Esophagus squamous epithelium (tissue), 5 donors: Measurements from ENCODE around the gene UVRAG. TPM values are rescaled to one million over a fixed set of nuclear protein-coding genes. Genes with fewer than 3 reads are reported as not detected.

Source experiments
- DNase-seq: peaks from one replicate; lab custom pipeline; 2025; lab: John Stamatoyannopoulos, UW
- H3K27ac ChIP-seq, 4 donors: fragments of 200-600 bp; sonication (generic); one replicate each; pipeline ENCODE4 v1.5.1; 2016 to 2019; ENCODE audit warnings: mild to moderate bottlenecking in 1 of 4
- H3K27me3 ChIP-seq, 4 donors: fragments of 200-600 bp; sonication (generic); 1 replicate in 3 of 4; 2 replicates in 1 of 4; pipeline versions ENCODE4 v1.5.1 to v1.6.0; 2017 to 2021; ENCODE audit warnings: antibody characterized with exemption in 1 of 4
- H3K36me3 ChIP-seq, 3 donors: fragments of 200-600 bp; sonication (generic); one replicate each; pipeline ENCODE4 v1.5.1; 2016 to 2019
- H3K4me1 ChIP-seq, 3 donors: fragments of 200-600 bp; sonication (generic); one replicate each; pipeline ENCODE4 v1.5.1; 2017 to 2019
- H3K4me3 ChIP-seq, 4 donors: fragments of 200-600 bp; sonication (generic); 1 replicate in 3 of 4; 2 replicates in 1 of 4; pipeline ENCODE4 v1.5.1; 2016 to 2019; ENCODE audit warnings: mild to moderate bottlenecking in 2 of 4, moderate library complexity in 1 of 4
- H3K9me3 ChIP-seq, 3 donors: fragments of 200-600 bp; sonication (generic); one replicate each; pipeline ENCODE4 v1.5.1; 2016 to 2019
- CTCF ChIP-seq, 6 experiments: fragments of 450-650 bp in 4 of 6; fragments of 200-600 bp in 2 of 6; sonication (generic) in 2 of 6; IDR thresholded peaks; one replicate each; pipeline ENCODE4 v1.5.1; 2016 to 2019; ENCODE audit warnings: antibody characterized with exemption in 6 of 6, mild to moderate bottlenecking in 4 of 6, moderate library complexity in 4 of 6
- POLR2A ChIP-seq, 4 donors: fragments of 450-650 bp; IDR thresholded peaks; one replicate each; pipeline ENCODE4 v1.6.1; 2017; ENCODE audit warnings: antibody characterized with exemption in 4 of 4, mild to moderate bottlenecking in 4 of 4, moderate library complexity in 3 of 4
- WGBS, 2 donors: methylation state at CpG; one replicate each; pipeline ENCODE4 v1.1.5; 2018; 5-methylcytosine and 5-hydroxymethylcytosine counted together
- intact Hi-C: fragments of 100-400 bp; cut with DNase I; formaldehyde crosslinking; loops from one replicate; pipeline ENCODE4 v1.15.0; 2022
- total RNA-seq, 4 donors: library from RNA; depleted of rRNA; stranded (reverse); fragments of >200 nt; gene quantifications; one replicate each; pipeline ENCODE4 v1.1.0, GENCODE V29; 2016
- donor health status: DM: yes; HTN: yes; CAD: no.

Gene UVRAG
- total RNA-seq, 4 donors from 2014 or later, result 3.5 to 15.4 (median 8.5) TPM

DNA sequence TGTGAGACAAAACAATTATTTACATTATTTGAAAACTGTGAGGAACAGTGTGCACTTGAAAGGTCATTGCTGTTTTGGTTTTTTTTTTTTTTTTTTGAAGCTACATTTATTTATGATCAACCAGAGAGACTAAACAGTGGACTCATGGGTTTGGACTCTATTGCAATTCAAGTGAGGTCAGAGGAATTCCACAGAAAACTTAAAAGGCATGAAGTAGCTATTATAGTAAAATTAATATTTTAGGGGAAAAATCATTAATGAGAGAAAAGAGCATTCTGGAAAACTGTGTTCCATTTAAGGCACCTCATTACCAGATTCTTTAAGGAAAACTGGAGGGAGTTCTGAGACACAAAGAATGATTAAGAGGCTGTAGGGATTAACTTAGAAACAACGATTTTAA is 288.4 kb downstream of the UVRAG start:
- no peak overlapping the region for H3K27ac ChIP-seq
- no peaks in the 10 kb centered on the region for H3K36me3 ChIP-seq
- TF ChIP-seq POLR2A (IDR thresholded peaks at IDR 0.05) (no peak), CTCF (IDR thresholded peaks at IDR 0.05) (no peak)
- no peaks in the 10 kb centered on the region for H3K9me3 ChIP-seq
- no peak for DNase-seq
- WGBS, 2 donors, result 35 to 41% methylated on average over 1 of the region's 1 CpG
- intact Hi-C loops, result no loop called here
- no peaks in the 10 kb centered on the region for H3K27me3 ChIP-seq
- H3K4me3 ChIP-seq, result no peak overlapping the region
- H3K4me1 ChIP-seq, result peaks cover 0 to 4% (median 0%) of the 10 kb centered on the region in 3 donors

DNA sequence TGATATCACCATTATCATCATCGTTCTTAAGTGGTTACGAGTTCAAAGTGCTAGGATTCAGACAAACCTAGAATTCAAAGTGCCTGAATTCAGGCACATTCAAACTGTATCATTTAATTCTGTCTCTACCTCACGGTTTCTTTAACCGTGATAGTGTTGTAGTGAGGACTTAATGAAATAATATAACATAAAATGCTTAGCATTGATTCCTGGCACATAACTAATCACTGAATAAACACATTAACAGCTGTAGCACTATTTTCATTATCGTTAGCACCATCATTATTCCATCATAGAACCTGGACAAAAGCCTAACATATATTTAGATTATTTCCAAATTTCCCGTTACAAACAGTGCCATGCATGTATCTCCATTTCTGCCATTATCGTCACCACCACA is 289.3 kb downstream of the UVRAG start:
- Histone ChIP-seq H3K4me1 (peaks cover 0 to 4% (median 0%) of the 10 kb centered on the region in 3 donors), H3K27me3 (no peaks in the 10 kb centered on the region), H3K4me3 (no peak overlapping the region), H3K36me3 (no peaks in the 10 kb centered on the region), H3K27ac (no peak overlapping the region), H3K9me3 (no peaks in the 10 kb centered on the region)
- TF ChIP-seq POLR2A (IDR thresholded peaks at IDR 0.05) (no peak), CTCF (IDR thresholded peaks at IDR 0.05) (no peak)
- no peak for DNase-seq
- 94 to 95% methylated on average over 7 of the region's 7 CpGs for WGBS, 2 donors
- intact Hi-C loops, result no loop called here

- 86 to 100% methylated on average over 1 of the region's 1 CpG for WGBS, 2 donors
- H3K9me3 ChIP-seq, result no peaks in the 10 kb centered on the region
- DNase-seq, result no peak
- no peak for TF ChIP-seq POLR2A (IDR thresholded peaks at IDR 0.05)
- TF ChIP-seq CTCF (IDR thresholded peaks at IDR 0.05), result no peak
- no peaks in the 10 kb centered on the region for H3K36me3 ChIP-seq
- intact Hi-C loops, result no loop called here
- no peaks in the 10 kb centered on the region for H3K27me3 ChIP-seq
- H3K4me1 ChIP-seq, result peaks cover 0 to 4% (median 0%) of the 10 kb centered on the region in 3 donors
- H3K4me3 ChIP-seq, result no peak overlapping the region
- no peak overlapping the region for H3K27ac ChIP-seq
Measured at GRCh38 chr11:76105637-76106036, 290.6 kb downstream of the UVRAG start.

DNA sequence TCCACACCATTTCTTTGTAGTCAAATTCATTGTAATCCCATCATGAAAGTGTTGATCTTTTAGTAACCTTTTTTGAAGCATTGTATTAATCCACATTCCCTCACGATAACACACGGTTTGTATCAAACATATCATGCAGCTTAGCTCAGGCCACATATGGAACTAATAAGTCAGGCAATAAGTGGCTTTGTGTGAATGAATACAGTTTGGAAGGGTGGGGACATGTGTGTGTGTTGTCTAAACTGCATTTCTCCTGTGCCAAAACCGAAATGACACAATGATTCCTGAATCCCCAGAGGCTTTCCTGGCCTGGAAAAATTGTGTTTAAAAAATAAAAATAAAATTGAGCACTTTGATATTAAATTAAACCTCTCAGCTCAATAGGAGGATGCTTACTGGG is 293.0 kb downstream of the UVRAG start:
- Histone ChIP-seq H3K4me1 (peaks cover 0 to under 1% (median 0%) of the 10 kb centered on the region in 3 donors), H3K4me3 (no peak overlapping the region), H3K27me3 (no peaks in the 10 kb centered on the region), H3K27ac (no peak overlapping the region), H3K9me3 (no peaks in the 10 kb centered on the region), H3K36me3 (no peaks in the 10 kb centered on the region)
- no peak for DNase-seq
- intact Hi-C loops, result no loop called here
- TF ChIP-seq CTCF (IDR thresholded peaks at IDR 0.05), result no peak
- no peak for TF ChIP-seq POLR2A (IDR thresholded peaks at IDR 0.05)
- 60 to 76% methylated on average over 3 of the region's 3 CpGs for whole genome bisulfite sequencing, 2 donors

DNA sequence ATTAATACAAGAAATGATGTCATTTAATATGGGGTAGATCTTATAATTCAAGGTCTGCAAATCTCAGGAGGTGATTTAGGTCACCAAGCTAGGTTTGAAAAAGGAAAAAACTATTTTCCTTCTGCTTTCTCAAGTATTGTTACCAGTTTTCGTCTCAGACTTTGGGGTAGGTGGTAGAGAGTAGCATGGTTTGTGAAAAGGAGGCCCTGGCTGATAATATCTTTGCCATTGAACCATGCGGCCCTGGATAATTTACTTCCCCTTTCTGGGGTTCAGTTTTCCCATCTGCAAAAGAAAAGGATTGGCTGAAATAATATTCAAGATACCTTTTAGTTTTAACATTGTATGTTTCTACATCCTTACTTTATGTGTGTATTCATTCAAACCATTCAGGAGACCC is 299.2 kb downstream of the UVRAG start:
- H3K36me3 ChIP-seq, result peaks cover 0 to 15% (median 0%) of the 10 kb centered on the region in 3 donors
- no peaks in the 10 kb centered on the region for H3K9me3 ChIP-seq
- intact Hi-C loops, result no loop called here
- TF ChIP-seq CTCF (IDR thresholded peaks at IDR 0.05) (no peak), POLR2A (IDR thresholded peaks at IDR 0.05) (no peak)
- DNase-seq, result no peak
- no peak overlapping the region for H3K4me3 ChIP-seq
- H3K27me3 ChIP-seq, result no peaks in the 10 kb centered on the region
- 69 to 81% methylated on average over 2 of the region's 2 CpGs for WGBS, 2 donors
- peaks cover 0 to 4% (median under 1%) of the 10 kb centered on the region in 3 donors for H3K4me1 ChIP-seq
- no peak overlapping the region for H3K27ac ChIP-seq
